Subcutaneous adipose tissue (tissue), 4 donors: ENCODE measurements around the gene H19. TPM values are rescaled to one million over a fixed set of nuclear protein-coding genes. Genes with fewer than 3 reads are reported as not detected.

Experiments used
- total RNA-seq, 4 donors: library from RNA; depleted of rRNA; stranded (reverse); fragments of >200 nt; gene quantifications; one replicate each; pipeline ENCODE4 v1.1.0, GENCODE V29; 2016
- TF ChIP-seq, protein P1 (sequence below): fragments of 450-650 bp; IDR thresholded peaks from one replicate; pipeline ENCODE4 v1.5.1; 2016; ENCODE audit warnings: low read depth, mild to moderate bottlenecking, control low read depth, antibody characterized with exemption, moderate library complexity

Gene H19
- total RNA-seq, 4 donors from 2014 or later, result 47.1 to 338 (median 137) TPM

DNA sequence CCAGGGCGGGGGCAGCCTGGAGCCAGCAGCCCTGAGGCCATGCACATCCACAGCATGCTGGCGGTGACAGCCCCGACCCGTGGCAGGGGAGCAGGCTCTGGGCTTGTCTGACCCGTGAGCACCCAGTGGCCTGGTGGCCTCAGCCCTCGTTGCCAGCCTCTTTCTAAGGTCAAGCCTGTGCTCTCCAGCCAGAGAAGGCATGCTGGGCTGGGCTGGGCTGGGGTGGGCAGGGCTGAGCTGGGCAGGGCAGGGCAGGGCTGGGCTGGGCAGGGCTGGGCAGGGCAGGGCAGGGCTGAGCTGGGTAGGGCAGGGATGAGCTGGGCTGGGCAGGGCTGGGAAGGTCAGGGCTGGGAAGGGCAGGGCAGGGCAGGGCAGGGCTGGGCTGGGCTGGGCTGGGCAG lies 10.6 kb downstream of the H19 start:
- TF ChIP-seq, protein P1, sequence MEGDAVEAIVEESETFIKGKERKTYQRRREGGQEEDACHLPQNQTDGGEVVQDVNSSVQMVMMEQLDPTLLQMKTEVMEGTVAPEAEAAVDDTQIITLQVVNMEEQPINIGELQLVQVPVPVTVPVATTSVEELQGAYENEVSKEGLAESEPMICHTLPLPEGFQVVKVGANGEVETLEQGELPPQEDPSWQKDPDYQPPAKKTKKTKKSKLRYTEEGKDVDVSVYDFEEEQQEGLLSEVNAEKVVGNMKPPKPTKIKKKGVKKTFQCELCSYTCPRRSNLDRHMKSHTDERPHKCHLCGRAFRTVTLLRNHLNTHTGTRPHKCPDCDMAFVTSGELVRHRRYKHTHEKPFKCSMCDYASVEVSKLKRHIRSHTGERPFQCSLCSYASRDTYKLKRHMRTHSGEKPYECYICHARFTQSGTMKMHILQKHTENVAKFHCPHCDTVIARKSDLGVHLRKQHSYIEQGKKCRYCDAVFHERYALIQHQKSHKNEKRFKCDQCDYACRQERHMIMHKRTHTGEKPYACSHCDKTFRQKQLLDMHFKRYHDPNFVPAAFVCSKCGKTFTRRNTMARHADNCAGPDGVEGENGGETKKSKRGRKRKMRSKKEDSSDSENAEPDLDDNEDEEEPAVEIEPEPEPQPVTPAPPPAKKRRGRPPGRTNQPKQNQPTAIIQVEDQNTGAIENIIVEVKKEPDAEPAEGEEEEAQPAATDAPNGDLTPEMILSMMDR, result no peak

DNA sequence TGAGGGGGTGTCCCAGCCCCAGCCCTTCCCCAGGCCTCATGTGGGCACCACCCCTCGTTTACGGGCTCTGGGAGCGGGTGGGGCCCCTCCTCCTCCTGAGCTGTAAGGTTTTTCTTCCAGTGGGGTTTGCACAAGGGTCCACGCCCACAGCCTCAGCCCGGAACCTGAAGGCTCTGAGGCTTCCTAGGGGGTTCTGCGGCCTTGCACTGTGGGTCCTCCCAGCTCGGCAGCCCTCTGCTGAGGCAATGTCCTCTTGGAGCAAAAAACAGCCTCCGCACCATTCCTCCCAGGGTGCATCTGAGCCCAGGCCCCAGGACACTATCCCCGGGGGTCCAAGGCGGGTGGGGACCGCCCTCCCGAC lies 14.1 kb downstream of the H19 start:
- TF ChIP-seq, protein P1, result no peak

DNA sequence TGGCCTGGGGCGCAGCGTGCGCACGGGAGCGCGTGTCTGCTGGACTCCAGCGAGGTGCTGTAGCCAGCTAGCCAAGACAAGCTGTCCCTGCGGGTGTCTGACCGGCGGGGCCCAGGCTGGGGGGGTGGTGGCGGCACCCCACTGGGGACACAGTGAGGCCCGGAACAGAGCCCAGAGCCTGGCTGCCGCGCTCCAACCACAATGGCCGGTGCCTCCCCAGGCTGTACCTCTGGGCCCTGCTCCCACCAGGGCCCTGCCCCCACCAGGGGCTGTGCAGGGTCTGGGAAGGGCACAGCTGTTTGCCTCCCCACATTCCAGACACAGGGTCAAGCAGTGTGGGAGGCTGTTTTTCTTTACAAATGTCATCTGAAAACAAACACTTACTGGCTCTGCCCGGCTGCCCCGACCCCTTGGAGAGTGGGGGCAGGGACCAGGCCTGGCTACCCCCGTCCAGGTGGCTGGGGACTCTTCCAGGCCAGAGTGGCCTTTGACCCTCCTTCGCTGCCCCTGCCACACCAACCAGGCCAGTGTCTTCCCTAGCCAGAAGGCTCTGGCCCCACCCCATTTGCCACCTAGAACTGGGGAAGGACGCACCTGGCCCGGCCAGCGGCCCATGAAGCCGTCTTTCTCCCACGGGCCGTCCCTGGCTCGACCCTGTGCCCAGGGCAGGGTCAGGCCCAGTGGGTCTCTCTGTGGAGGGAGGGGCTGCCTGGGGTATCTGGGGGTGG lies 14.6 kb downstream of the H19 start:
- TF ChIP-seq, protein P1, result no peak

DNA sequence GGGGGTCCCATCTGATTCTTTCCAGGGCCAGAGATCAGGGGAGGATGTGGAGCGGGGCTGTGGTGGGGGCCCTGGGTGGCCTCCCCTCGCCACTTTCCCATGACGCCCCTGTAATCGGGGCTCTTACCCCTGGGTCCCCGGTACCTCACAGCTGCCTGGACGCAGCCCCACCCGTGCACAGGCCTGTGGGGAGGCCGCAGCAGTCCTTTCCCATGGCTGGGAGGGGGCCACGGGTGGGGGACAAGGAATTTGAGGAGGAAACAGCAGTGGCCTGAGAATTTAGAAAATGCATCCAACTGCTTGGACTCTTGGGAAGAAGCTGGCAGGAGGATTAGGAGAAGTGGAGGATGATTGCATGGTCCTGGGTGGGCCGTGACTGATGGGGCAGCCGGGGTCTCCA lies 18.0 kb downstream of the H19 start:
- TF ChIP-seq, protein P1, result no peak

DNA sequence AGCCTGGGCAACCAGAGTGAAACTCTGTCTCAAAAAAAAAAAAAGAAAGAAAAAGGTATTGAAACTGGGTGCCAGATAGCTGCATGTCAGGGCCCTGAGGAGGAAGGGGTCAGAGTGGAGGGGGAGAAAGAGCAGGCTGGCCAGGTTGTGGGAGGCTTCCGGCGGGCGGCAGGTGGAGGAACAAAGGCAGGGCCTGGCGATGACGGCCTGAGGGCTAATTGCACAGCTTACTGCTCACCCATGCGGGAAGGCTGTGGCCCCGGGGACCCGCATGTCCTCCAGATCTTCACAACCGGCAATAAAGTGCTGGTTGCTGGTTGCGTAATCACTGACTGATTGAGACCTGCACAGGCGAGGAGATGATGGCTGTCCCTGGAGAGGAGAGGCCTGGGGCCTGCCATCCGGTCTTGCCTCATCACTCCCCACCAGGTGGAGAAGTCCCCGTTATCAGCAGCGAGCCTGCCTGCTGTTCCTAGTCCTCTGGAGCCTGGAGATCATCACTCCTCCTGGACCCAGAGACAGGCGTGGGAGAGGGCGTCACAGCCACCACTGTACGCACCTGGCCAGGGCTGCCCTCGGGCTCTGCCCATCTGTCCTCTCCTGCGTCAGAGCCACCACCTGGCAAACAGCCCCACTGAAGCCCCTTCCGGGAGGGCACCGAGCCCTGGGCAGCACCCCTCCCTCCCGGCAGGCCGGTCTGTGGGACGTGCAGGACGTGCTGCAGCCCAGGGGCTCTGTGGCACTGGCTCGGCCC lies 18.7 kb downstream of the H19 start:
- TF ChIP-seq, protein P1, result no peak

DNA sequence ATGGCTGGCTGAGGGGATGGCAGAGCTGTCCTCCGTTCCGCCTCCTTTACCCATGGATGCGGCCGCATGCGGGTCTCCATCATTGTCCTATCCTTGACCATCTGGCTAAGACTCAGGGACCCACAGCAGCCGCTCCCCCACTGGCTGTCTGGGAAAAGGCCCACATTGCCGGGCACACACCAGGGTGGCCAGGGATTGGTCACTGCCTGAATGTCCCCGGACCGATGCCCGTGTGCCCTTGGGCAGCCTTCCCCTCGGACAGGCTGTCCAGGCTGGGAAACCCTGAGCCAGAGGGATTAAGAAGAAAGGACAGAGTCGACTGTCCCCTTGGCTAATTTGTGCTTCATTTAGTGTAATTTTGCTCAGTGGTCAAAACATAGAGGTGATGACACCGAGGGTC lies 22.5 kb downstream of the H19 start:
- TF ChIP-seq, protein P1, result no peak

DNA sequence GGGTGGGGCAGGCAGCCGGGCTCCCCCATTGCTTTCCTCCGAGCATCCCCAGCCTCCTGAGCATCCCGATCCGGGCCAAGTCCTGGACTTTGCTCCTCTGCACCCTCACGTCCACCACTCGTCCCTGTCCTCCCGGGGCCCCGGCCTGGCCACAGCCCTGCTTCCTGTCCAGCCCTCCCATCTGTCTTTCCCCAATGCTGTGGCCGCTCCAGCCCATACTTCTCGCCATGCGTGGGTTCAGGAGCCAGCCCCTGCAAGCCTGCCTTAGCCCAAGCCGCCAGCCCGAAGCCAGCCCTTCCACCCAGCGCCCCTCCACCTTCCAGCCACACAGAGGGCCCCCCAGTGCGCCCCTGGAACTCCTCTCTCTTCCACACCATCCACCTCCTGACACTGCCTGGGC lies 26.7 kb downstream of the H19 start:
- TF ChIP-seq, protein P1, result no peak
